Stimulated activated CD8-positive, alpha-beta memory T cell treated with anti-CD3 and anti-CD28 coated beads, Interleukin-12 subunit alpha, Interleukin-12 subunit beta, amount 100 ng/mL, for 24 hours (primary cell): ENCODE measurements around the gene VAV1.
"Not testable (repeated sequence)": the region's sequence is repeated elsewhere in the genome, so short reads cannot be mapped to it uniquely, and the experiment has no call there.

ENCODE experiments used
- DNase-seq: peaks from one replicate; pipeline ENCODE4 v3.0.0-alpha.2; 2020; ENCODE audit errors: extremely low read depth

Gene VAV1

DNA sequence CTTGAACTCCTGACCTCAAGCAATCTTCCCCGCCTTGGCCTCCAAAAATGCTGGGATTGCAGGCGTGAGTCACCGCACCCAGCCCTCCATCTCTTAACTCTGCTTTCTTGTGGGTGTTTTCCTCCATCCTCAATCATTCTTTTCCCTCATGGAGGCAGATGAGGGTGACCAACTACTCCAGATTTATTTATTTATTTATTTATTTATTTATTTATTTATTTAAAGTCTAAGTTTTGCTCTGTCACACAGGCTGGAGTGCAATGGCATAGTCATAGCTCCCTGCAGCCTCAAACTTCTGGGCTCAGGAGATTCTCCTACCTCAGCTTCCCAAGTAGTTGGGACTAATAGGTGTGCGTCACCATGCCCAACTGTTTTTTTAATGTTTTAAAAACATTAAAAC, 14.9 kb downstream of the VAV1 start:
- no peak for DNase-seq

DNA sequence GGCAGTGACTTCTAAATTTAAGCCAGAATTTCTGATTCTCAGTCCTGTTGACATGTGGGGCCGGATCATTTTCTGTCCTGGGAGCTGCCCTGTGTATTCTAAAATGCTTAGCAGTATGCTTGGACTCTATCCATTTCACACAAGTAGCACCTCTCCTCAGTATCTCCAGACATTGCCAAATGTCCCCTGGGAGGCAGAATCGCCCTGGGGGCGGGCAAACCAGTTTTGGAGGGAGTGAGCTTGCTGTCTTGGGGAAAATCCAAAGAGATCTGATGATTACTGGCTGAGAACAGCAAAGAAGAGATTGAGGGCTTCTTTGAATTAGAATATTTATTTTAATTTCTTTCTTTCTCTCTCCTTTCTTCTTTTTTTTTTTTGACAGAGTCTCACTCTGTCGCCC, 16.4 kb downstream of the VAV1 start:
- DNase-seq, result no peak

DNA sequence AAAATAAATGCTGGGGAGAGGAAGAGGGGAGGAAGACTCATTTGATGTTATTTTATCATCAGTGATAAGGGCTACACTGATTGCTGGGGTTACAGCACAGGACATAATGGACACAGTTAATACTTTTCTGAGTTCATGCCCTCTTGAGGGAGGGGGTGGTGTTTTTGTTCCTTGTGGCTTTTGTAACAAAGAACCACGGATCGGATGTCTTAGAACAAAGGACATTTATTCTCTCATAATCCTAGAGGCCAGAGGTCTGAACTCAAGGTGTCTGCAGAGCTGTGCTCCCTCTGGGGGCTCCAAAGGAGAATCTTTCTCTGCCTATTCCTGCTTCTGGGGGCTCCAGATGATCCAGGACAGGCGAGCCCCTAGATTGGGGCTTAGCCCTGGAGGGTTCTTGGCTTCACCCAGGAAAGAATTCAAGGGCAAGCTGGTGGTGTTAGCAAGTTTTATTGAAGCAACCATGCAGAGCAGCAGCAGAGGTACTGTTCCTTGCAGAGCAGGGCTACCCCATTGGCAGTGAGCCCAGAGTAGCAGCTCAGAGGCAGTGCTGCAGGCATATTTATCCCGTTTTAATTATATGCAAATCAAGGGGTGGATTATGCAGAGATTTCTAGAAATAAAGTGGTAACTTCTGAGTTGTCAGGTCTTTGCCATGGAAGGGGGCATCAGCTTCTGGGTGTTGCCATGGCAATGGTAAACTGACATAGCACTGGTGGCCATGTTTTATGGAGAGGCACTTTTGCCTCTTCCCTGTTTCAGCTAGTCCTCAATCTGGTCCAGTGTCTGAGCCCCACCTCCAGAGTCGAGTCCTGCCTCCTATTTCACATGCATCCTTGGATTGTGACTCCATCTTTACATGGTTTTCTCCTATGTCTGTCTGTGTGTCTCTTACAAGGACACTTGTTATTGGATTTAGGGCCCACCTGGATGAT, 18.0 kb downstream of the VAV1 start:
- no peak for DNase-seq

DNA sequence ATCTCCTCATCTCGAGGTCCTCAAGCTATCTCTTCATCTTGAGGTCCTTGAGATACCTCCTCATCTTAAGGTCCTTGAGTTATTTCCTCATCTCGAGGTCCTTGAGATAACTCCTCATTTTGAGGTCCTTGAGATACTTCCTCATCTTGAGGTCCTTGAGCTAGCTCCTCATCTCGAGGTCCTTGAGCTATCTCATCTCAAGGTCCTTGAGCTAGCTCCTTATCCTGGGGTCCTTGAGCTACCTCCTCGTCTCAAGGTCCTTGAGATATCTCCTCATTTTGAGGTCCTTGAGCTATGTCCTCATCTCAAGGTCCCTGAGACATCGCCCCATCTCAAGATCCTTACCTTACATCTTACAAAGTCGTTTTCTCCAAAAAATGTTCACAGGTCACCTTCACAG, 18.7 kb downstream of the VAV1 start:
- no peak for DNase-seq

DNA sequence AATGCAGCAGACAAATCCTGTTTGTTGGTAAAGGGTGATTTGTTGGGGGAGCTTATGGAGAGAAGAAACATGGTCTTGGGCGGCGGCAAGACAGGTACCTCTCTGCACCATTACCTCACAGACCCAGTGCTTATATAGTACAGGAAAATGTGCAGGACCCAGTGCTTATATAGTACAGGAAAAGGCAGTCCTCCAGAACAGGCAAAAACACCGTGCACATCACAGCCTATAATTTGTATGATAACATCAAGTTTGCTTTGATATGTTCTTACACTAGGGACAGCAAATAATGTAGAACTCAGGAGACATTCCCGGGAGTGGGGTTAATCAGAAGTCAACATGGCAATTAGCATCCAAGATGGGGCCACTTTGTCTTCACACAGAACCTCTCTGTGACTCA, 20.9 kb downstream of the VAV1 start:
- no peak for DNase-seq

DNA sequence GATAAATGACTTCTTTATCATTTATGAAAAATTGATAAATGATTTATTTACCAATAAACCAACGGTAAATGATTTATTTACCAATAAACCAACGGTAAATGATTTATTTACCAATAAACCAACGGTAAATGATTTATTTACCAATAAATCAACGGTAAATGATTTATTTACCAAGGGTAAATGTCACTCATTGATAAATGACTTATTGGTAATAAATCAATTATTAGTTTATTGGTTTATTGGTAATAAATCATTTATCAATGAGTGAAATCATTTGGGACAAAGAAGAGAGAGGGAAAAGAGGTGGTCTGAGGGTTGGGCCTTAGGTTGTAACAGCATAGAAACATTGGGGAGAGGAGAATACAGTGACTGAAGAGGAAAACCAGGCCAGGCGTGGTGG, 21.5 kb downstream of the VAV1 start:
- no peak for DNase-seq

DNA sequence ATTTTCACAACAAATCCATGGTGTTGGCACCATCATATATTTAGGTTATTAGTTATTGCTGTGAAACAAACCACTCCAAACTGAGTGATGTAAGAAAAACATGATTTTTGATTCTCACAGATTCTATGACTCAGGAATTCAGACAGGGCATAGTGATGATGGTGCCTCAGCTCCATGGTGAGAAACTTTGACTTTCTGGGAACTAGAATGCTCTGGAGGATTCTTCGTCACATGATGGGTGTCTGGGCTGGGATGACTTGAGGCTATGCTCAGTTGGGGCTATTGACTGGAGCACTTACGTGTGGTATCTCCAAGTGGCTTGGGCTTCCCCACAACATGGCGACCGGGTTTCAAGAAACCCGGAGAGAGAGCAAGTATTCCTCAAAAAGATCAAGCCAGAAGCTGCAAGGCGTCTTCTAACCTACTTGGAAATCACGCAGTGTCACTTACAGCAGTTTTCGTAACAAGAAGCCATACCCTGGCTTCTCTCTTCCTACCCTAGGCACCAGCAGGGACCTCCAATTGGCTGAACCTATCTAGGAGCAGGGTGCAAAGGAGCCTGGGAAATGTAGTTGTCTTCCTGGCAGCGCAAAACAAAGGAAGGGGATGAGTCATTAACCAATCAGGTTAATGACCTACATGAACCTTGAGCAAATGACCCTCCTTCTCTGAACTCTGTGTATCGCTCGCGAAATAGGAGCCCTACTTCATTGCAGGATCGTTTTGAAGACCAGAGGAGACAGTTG, 22.4 kb downstream of the VAV1 start:
- DNase-seq, result no peak

DNA sequence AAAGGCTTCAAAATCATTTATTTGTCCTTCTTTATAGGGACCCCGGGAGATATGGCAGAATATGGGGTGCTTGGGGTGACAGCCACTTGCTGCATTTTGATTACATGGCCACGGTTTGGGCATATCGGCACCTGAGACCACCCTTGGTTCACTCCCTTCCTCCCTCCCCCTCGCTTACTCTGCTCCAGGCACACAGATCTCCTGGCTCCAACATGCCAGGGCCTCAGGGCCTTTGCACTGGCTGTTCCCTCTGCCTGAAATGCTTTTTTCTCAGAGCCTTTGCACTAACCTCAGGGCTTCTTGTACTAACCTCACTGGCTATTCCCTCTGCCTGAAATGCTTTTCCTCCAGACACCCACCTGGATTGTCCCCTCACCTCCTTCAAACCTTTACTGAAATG, 23.8 kb downstream of the VAV1 start:
- no peak for DNase-seq

DNA sequence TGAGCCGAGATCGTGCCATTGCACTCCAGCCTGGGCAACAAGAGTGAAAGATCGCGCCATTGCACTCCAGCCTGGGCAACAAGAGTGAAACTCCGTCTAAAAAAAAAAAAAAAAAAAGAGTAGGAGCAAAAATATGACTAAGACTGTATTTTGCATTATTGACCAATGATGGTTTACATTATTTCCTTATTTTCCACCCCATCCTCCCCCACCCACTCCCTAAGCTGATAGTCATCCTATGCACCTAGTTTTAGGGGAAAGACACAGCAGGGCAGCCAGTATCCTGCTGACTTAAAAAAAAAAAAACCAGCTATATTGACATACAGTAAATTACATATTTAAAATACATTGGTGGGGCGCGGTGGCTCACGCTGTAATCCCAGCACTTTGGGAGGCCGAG, 25.1 kb downstream of the VAV1 start:
- no peak for DNase-seq

DNA sequence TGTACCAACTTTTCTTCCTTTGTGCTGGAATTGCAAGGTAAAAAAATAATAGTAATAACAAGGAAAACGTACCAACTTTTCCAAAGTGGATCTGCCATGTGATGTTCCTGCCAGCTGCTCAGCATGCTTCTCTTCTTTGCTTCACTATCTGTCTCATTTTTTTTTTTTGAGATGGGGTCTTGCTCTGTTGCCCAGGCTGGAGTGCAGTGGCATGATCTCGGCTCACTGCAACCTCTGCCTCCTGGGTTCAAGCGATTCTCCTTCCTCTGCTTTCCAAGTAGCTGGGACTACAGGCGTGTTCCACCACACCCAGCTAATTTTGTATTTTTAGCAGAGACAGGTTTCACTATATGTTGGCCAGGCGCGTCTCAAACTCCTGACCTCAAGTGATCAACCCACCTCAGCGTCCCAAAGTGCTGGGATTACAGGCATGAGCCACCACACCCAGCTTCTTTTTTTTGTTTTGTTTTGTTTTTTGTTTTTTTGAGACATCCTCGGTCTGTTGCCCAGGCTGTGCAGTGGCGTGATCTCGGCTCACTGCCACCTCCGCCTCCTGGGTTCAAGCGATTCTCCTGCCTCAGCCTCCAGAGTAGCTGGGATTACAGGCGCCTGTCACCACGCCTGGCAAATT, 27.8 kb downstream of the VAV1 start:
- not testable (repeated sequence) for DNase-seq

DNA sequence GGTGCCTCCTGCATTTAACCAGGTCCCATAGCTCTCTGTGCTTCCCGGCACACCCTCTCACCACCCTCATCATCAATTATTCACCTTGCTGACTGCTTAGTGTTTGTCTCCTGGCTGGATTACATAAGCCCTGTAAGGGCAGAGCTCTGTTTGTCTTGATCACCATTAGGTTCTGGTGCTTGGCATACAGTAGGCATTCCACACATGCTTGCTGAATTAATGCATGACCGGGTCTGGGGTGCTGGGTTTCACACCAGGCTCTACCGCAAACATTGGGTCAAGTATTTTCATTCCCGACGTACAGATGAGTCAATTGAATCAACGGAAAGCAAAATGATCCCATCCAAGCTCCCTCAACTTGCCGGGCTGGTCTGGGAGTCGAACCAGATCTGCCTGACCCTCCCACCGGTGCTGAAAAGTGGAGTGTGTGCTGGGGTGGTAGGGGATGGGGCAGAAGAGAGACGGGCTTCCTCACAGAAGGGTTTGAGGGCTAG, 28.5 kb downstream of the VAV1 start:
- no peak for DNase-seq

DNA sequence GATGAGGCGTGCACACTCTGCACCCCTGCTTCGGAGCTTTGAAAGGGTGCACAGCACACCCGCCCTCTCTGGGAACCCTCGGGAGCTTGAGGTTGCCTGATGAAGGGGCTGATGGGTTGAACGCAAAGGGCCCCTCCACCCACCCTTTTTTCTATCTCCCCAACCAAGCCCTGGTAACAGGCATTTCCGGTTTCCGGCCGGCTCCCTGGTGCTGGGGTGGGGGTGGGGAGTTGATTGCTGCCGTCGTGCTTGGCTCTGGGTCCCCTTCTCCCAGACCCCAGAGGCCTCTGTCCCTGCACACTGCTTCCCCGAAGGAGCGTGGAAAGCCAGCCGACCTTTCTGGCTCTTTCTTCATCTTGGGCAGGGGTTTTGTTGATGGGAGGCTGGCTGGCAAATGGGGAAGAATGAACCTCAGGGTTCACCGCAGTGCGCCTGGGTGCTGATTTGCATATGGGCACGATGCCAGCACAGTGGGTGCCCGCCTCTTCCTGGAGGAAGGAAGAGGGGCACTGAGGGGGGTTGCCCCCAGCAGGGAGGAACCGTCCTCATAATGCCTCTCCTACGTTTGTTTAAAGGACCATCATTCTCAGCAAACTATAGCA, 29.1 kb downstream of the VAV1 start:
- DNase-seq, result peak; percentile 66

DNA sequence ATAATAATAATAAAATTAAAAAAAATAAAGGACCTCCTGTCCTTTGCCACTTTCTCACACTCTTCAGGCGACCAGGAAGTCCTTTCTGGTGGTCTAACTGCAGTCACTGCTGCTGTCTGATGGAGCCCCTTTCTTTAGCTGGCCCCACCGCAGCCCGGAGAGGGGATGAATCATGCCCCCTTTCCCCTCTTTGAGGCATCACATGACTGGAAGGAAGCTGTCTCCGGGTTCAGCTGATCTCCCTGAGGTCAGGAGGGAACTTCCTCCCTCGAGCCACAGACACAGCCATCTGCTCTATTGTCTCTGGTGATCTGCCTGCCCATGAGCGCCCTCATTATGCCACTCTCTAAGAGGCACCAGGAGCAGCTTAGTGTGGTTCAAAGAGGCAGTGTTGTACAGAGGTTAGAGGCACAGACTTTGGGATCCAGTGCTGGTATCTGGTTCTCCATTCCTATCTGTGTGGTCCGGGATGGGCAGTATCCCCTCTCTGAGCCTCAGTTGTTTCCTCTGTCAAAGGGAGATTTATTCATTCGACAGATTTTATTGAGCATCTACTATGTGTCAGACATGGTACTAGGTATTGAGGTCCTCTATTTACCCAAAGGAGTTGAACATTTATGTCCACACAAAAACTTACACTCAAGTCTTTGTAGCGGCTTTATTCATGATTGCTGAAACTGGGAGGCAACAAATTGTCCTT, 30.0 kb downstream of the VAV1 start:
- peak; percentile 56 for DNase-seq

DNA sequence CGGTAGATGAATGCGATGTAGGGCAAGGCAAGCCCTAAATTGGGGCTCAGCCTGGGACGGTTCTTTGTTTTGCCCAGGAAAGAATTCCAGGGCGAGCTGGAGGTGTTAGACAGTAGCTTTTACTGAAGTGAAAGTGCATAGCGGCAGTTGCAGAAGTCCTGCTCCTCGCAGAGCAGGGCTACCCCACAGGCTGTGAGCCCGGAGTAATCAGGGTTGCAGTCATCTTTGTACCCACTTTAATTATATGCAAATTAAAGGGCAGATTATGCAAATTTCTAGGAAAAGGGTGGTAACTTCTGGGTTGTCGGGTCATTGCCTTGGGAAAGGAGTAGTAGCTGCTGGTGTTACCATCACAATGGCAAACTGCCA, 30.5 kb downstream of the VAV1 start:
- no peak for DNase-seq

DNA sequence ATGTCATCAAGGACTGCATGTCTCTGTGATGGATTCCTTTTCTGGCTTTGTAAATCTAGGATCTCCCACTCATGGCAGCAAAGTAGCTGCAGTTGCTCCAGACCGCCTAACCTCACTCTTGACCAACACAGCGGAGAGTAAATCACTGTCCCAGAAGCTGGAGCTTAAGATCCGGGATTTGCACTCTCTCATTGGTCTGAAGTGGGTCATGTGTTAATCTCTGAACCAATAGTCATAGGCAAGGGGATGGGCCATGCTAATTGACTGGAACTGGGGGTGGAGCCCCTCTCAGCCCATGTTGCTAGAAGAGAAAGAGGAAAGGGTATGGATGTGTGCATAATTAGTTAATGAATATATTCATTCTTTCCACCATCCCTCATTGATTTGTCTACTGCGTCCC, 34.0 kb downstream of the VAV1 start:
- DNase-seq, result no peak

DNA sequence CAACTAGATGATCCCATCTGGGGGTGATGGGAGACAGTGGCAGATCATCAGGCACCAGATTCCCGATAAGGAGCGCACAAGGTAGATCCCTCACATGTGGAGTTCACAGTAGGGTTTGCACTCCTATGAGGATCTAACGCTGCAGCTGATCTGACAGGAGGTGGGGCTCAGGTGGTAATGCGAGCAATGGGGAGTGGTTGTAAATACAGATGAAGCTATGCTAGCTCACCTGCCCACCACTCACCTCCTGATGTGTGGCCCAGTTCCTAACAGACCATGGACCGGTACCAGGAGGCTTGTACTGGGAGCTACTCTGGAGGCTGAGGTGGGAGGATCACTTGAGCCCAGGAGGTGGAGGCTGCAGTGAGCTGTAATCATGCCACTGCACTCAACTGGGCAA, 34.8 kb downstream of the VAV1 start:
- DNase-seq, result no peak

DNA sequence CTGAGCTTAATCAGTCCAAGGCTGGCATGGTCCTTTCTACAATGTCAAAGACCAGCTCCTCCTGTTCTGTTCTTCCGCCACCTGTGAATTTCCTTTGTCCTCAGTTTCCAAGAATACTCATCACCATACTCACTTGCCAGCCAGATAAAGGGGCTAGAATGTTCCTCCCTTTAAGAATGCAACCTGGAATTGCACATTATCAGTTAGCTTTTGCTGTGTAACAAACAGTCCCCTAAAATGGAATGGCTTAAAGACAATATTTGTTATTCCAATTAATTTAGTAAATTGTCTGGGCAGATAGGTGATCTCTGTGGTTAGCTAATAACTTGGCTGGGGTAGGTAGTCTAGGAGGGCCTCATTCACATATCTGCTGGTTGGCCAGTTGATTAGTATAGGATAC, 36.0 kb downstream of the VAV1 start:
- no peak for DNase-seq

DNA sequence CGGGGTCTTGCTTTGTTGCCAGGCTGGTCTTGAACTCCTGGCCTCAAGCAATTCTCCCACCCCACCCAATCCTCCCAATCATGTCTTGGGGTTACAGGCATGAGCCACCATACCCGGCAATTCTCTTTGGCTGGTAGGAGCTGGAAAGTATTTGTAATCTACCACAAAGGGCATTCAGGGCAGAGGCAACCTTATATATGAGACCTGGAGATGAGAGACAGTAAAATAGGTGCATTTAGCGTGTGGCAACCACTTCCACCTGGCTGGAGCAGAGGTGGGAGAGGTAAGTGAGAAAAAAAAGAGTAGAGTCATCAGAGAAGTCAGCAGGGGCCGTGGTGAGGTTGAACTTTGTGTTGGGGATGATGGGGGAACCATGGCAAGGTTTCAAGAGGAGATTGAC, 36.8 kb downstream of the VAV1 start:
- DNase-seq, result no peak

DNA sequence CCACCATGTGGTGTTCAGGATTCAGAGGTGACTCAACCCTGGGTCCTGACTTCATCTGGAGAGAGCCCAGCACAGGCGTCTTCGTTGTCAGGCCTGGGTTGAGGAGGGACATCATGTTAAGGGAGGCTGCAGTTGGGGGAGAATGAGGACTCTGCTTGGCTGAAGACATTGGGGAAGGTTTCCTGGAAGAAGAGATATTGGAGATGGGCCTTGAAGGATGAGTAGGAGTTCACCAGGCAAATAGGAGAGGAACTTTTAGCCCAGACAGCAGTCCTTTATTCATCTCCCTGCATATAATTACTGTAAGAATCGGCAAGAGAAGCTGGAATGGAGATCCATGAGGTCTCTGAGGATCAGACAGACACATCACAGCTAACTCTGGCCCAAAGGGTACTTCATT, 38.9 kb downstream of the VAV1 start:
- DNase-seq, result no peak

DNA sequence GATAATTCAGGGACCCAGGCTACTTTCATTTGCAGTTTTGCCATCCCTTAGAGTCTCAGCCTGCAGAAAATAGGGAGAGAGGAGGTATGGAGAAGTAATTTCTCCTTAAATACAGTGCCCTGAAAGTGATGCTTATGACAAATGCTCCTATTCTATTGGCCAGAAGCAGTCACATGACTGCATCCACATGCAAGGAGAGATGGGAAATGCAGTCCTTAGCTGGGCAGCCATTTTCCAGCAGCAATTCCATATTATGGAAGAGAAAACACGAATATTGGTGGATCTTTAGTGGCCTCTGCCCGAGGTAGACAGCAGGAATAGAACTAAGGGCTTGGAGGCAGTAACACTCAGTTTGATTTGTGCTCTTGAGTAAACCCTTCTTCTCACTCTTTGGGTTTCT, 39.4 kb downstream of the VAV1 start:
- no peak for DNase-seq

DNA sequence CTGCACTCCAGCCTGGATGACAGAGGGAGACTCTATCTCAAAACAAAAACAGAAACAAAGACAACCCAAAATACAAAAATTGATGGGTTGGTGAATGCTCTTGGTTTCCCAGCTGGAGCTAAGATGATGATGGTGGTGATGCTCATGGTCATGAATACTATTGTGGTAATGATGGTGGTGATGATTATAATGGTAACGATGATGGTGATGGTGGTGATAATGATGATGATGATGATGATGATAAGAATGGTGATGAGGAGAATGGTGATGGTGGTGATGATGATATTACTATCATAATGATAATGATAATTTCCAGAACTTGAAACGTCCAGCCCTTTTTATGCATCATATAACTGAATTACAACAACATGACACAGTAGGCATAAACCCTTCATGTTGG, 40.1 kb downstream of the VAV1 start:
- no peak for DNase-seq

DNA sequence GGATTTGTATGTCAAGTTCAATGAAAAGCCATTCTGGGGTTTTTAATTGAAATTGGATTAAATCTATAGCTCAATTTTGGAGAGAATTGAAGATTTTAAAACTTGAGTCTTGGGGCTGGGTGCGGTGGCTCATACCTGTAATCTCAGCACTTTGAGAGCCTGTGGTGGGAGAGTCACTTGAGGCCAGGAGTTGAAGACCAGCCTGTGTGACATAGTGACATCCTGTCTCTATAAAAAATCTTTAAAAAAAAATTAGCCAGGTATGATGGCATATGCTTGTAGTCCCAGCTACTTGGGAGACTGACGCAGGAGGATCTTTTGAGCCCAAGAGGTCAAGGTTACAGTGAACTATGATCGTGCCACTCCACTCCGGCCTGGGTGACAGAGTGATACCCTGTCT, 41.2 kb downstream of the VAV1 start:
- no peak for DNase-seq
